ENCODE measurements around the gene NINJ2. TPM values are rescaled to one million over a fixed set of nuclear protein-coding genes. Genes with fewer than 3 reads are reported as not detected.

Gene NINJ2
- polyA plus RNA-seq, 1 of the 3 experiments (the other 2 are of a cell fraction) = 0.07 TPM

- H3K27ac ChIP-seq (ENCODE audit: low read depth in 2 of 2, low read length in 1 of 2) = peak overlapping the region; percentile 75 to 76
- peaks cover 0 to 28% of the 10 kb centered on the region in 2 experiments; a peak in 2 of 4 replicates for H3K4me1 ChIP-seq (ENCODE audit: control insufficient read depth in 1 of 2, insufficient read depth in 2 of 2, low read depth in 1 of 2, low read length in 1 of 2)
- no peaks in the 10 kb centered on the region for H4K20me1 ChIP-seq (ENCODE audit: insufficient read depth)
- CTCF ChIA-PET = interaction anchor here (0.8 to 9.5 kb wide), 28 partner anchors 8 to 547 kb away, joined by 3 to 136 read pairs (median 6); partner anchors contain the start of genes CCDC77, RAD52 and WNK1
- no peaks in the 10 kb centered on the region for H3K36me3 ChIP-seq (replicated peaks in 1 of 2; ENCODE audit: control insufficient read depth in 1 of 2, insufficient read depth in 2 of 2, low read length in 1 of 2)
- no peaks in the 10 kb centered on the region for H3K79me2 ChIP-seq (ENCODE audit: insufficient read depth)
- H3K9me3 ChIP-seq = no peaks in the 10 kb centered on the region
- DNase-seq = no peak
- TF ChIP-seq NFIC (IDR thresholded peaks at IDR 0.05; ENCODE audit: borderline replicate concordance) = 0 out of 2 replicates have a peak, but pooled peaks have one; percentile 31
- no peak for TF ChIP-seq FOSL2 (IDR thresholded peaks at IDR 0.05; ENCODE audit: borderline replicate concordance, low read depth)
- TF ChIP-seq USF1 (IDR thresholded peaks at IDR 0.05; ENCODE audit: borderline replicate concordance, low read depth) = no peak
- no peak for TF ChIP-seq REST (IDR thresholded peaks at IDR 0.05; ENCODE audit: low read depth, low read length)
- no peak for TF ChIP-seq GATA2 (CRISPR knock-in tag; IDR thresholded peaks at IDR 0.05)
- peak overlapping the region; percentile 62 to 88 for H3K4me3 ChIP-seq (ENCODE audit: low read depth in 2 of 2, low read length in 1 of 2)
- H3F3A ChIP-seq (replicated peaks; ENCODE audit: insufficient read depth) = peaks cover 5% of the 10 kb centered on the region
- peak overlapping the region; percentile 98 for H3K4me2 ChIP-seq
- no peaks in the 10 kb centered on the region for H3K9me2 ChIP-seq
- POLR2A ChIA-PET = interaction anchor here (3.2 kb wide), 1 partner anchor 180 kb away, joined by 17 read pairs; the partner anchor contains the start of gene WNK1
- no peaks in the 10 kb centered on the region for H3K27me3 ChIP-seq (ENCODE audit: insufficient read depth)
- H2AFZ ChIP-seq (ENCODE audit: low read depth) = peak overlapping the region; percentile 99; the same call in 1 of the 2 replicates
- WGBS (ENCODE audit: low lambda C conversion rate) = 67% methylated on average over 22 of the region's 22 CpGs
- H3K9ac ChIP-seq = peak overlapping the region; percentile 78
These were observed 92.1 kb downstream of the NINJ2 start for GRCh38 chr12:570921-571794.

GRCh38 chr12:570435-570920 lies 92.8 kb downstream of the NINJ2 start:
- Histone ChIP-seq H3K9me2 (no peaks in the 10 kb centered on the region), H2AFZ (ENCODE audit: low read depth) (peak overlapping the region; percentile 99), H3F3A (replicated peaks; ENCODE audit: insufficient read depth) (peaks cover 5% of the 10 kb centered on the region), H3K4me2 (peak overlapping the region; percentile 98), H3K27me3 (ENCODE audit: insufficient read depth) (no peaks in the 10 kb centered on the region), H3K4me1 (ENCODE audit: control insufficient read depth in 1 of 2, insufficient read depth in 2 of 2, low read depth in 1 of 2, low read length in 1 of 2) (peaks cover 0 to 24% of the 10 kb centered on the region in 2 experiments; a peak in 2 of 4 replicates), H3K9me3 (no peaks in the 10 kb centered on the region), H3K27ac (ENCODE audit: low read depth in 2 of 2, low read length in 1 of 2) (peak overlapping the region; percentile 75 to 76), H3K36me3 (replicated peaks in 1 of 2; ENCODE audit: control insufficient read depth in 1 of 2, insufficient read depth in 2 of 2, low read length in 1 of 2) (no peaks in the 10 kb centered on the region), H4K20me1 (ENCODE audit: insufficient read depth) (no peaks in the 10 kb centered on the region), H3K9ac (peak overlapping the region; percentile 78), H3K4me3 (ENCODE audit: low read depth in 2 of 2, low read length in 1 of 2) (peak overlapping the region; percentile 62 to 88), H3K79me2 (ENCODE audit: insufficient read depth) (no peaks in the 10 kb centered on the region)
- DNase-seq = peak; percentile 81
- POLR2A ChIA-PET = interaction anchor here (3.2 kb wide), 1 partner anchor 181 kb away, joined by 17 read pairs; the partner anchor contains the start of gene WNK1
- CTCF ChIA-PET = interaction anchor here (0.6 to 9.5 kb wide), 50 partner anchors 9 to 1023 kb away, joined by 3 to 136 read pairs (median 4); partner anchors contain the start of genes CCDC77, RAD52 and WNK1
- 46% methylated on average over 9 of the region's 22 CpGs for WGBS (ENCODE audit: low lambda C conversion rate)
- TF ChIP-seq FOSL2 (IDR thresholded peaks at IDR 0.05; ENCODE audit: borderline replicate concordance, low read depth) (peak; percentile 81), REST (IDR thresholded peaks at IDR 0.05; ENCODE audit: low read depth, low read length) (no peak)
